Umbilical cord (tissue), 2 donors: Measurements from ENCODE around the gene SKI. TPM values are rescaled to one million over a fixed set of nuclear protein-coding genes. Genes with fewer than 3 reads are reported as not detected.
A peak's percentile ranks its signal among the peaks of the same experiment; 100 is the strongest.
"Not testable (repeated sequence)": the region's sequence is repeated elsewhere in the genome, so short reads cannot be mapped to it uniquely, and the experiment has no call there.

Experiments used
- DNase-seq: peaks from one replicate; pipeline ENCODE4 v3.0.0-alpha.2; 2015; ENCODE audit warnings: low spot score
- total RNA-seq: library from RNA; depleted of rRNA; stranded (reverse); fragments of >200 nt; gene quantifications from one replicate; pipeline ENCODE4 v1.2.3, GENCODE V29; 2014; ENCODE audit warnings: low replicate concordance; ENCODE audit not compliant: insufficient read depth

Gene SKI
- total RNA-seq, 1 donor from 2014 or later: 29.6 TPM

GRCh38 chr1:2291577-2291976 is 63.5 kb downstream of the SKI start:
- DNase-seq: no peak

GRCh38 chr1:2292725-2293450 is 64.8 kb downstream of the SKI start:
- no peak for DNase-seq

GRCh38 chr1:2294033-2294724 is 66.1 kb downstream of the SKI start:
- DNase-seq: no peak

- no peak for DNase-seq
These were observed 66.6 kb downstream of the SKI start for GRCh38 chr1:2294725-2295078.

- DNase-seq: no peak
These were observed 67.4 kb downstream of the SKI start for GRCh38 chr1:2295526-2295925.

GRCh38 chr1:2296211-2296610 is 68.1 kb downstream of the SKI start:
- DNase-seq: not testable (repeated sequence)

- DNase-seq: no peak
These were observed 68.5 kb downstream of the SKI start for GRCh38 chr1:2296614-2297013.

- no peak for DNase-seq
These were observed 69.3 kb downstream of the SKI start for GRCh38 chr1:2297246-2298011.

- no peak for DNase-seq
These were observed 70.6 kb downstream of the SKI start for GRCh38 chr1:2298685-2299084.

GRCh38 chr1:2299131-2299627 is 71.1 kb downstream of the SKI start:
- DNase-seq: no peak

GRCh38 chr1:2300004-2300771 is 72.1 kb downstream of the SKI start:
- DNase-seq: no peak

GRCh38 chr1:2300851-2301606 is 72.9 kb downstream of the SKI start:
- peak; percentile 79 for DNase-seq

- no peak for DNase-seq
These were observed 73.6 kb downstream of the SKI start for GRCh38 chr1:2301607-2302291.

GRCh38 chr1:2302292-2302925 is 74.3 kb downstream of the SKI start:
- DNase-seq: no peak

- DNase-seq: no peak
These were observed 75.1 kb downstream of the SKI start for GRCh38 chr1:2303016-2303775.

GRCh38 chr1:2303781-2304180 is 75.7 kb downstream of the SKI start:
- DNase-seq: no peak

- no peak for DNase-seq
These were observed 76.2 kb downstream of the SKI start for GRCh38 chr1:2304282-2304681.

GRCh38 chr1:2304921-2305681 is 77.0 kb downstream of the SKI start:
- peak; percentile 74 for DNase-seq
